Hepatocyte (in vitro differentiated cells): ENCODE data around the gene TMA7B. TPM values are rescaled to one million over a fixed set of nuclear protein-coding genes. Genes with fewer than 3 reads are reported as not detected.
"Not testable (repeated sequence)": the region's sequence is repeated elsewhere in the genome, so short reads cannot be mapped to it uniquely, and the experiment has no call there.

Experiments
- DNase-seq: peaks from one replicate; pipeline ENCODE4 v3.0.0-alpha.2; 2016; ENCODE audit warnings: low spot score
- H2AFZ ChIP-seq: fragments of 200-600 bp; sonication (generic); 2 replicates; pipeline ENCODE4 v1.6.0; 2016; ENCODE audit warnings: antibody characterized with exemption, mild to moderate bottlenecking
- H3K27ac ChIP-seq: fragments of 200-600 bp; sonication (generic); 2 replicates; pipeline ENCODE4 v1.5.1; 2016; ENCODE audit warnings: mild to moderate bottlenecking
- H3K27me3 ChIP-seq: fragments of 200-600 bp; sonication (generic); 2 replicates; pipeline ENCODE4 v1.6.1; 2016
- H3K36me3 ChIP-seq: fragments of 200-600 bp; sonication (generic); replicated peaks from 2 replicates; pipeline ENCODE4 v1.5.1; 2016; ENCODE audit warnings: low read depth; ENCODE audit not compliant: insufficient read depth
- H3K4me1 ChIP-seq: fragments of 200-600 bp; sonication (generic); 2 replicates; pipeline ENCODE4 v1.5.1; 2016; ENCODE audit warnings: mild to moderate bottlenecking, moderate library complexity; ENCODE audit not compliant: insufficient read depth
- H3K4me2 ChIP-seq: fragments of 200-600 bp; sonication (generic); 2 replicates; pipeline ENCODE4 v1.6.0; 2016
- H3K4me3 ChIP-seq: fragments of 200-600 bp; sonication (generic); 2 replicates; pipeline ENCODE4 v1.5.1; 2016; ENCODE audit warnings: mild to moderate bottlenecking
- H3K79me2 ChIP-seq: fragments of 200-600 bp; sonication (generic); 2 replicates; pipeline ENCODE4 v1.6.0; 2017; ENCODE audit warnings: mild to moderate bottlenecking
- H3K9me2 ChIP-seq: fragments of 200-600 bp; sonication (generic); replicated peaks from 2 replicates; pipeline ENCODE4 v1.6.0; 2017; ENCODE audit warnings: mild to moderate bottlenecking; ENCODE audit not compliant: insufficient read depth
- H3K9me3 ChIP-seq: fragments of 200-600 bp; sonication (generic); 2 replicates; pipeline ENCODE4 v1.5.1; 2016; ENCODE audit warnings: low read depth, mild to moderate bottlenecking
- H4K20me1 ChIP-seq: fragments of 200-600 bp; sonication (generic); 2 replicates; pipeline ENCODE4 v1.6.0; 2016; ENCODE audit warnings: mild to moderate bottlenecking; ENCODE audit not compliant: insufficient read depth, poor library complexity, severe bottlenecking
- CTCF ChIP-seq: fragments of 200-600 bp; sonication (generic); IDR thresholded peaks from 2 replicates; pipeline ENCODE4 v1.5.1; 2016; ENCODE audit warnings: antibody characterized with exemption, mild to moderate bottlenecking; ENCODE audit not compliant: poor library complexity
- EZH2 ChIP-seq: fragments of 200-600 bp; sonication (generic); IDR thresholded peaks from 2 replicates; pipeline ENCODE4 v1.6.1; 2016; ENCODE audit warnings: antibody characterized with exemption, mild to moderate bottlenecking, borderline replicate concordance
- EZH2phosphoT487 ChIP-seq: fragments of 200-600 bp; sonication (generic); IDR thresholded peaks from one replicate; pipeline ENCODE4 v1.6.1; 2018; ENCODE audit warnings: antibody characterized with exemption, mild to moderate bottlenecking, low read depth, moderate library complexity; ENCODE audit not compliant: unreplicated experiment, severe bottlenecking
- WGBS: methylation state at CpG from one replicate; pipeline ENCODE4 v1.1.6; 2016; ENCODE audit warnings: low lambda C conversion rate; ENCODE audit errors: missing lambda C conversion rate; 5-methylcytosine and 5-hydroxymethylcytosine counted together
- polyA plus RNA-seq: library from polyadenylated mRNA; unstranded; fragments of >200 nt; fragmentation: Nextera tagmentation; extraction: Ambion mirVana; gene quantifications from 2 replicates; pipeline ENCODE4 v1.2.1, GENCODE V29; 2016
- total RNA-seq: library from RNA; depleted of rRNA; stranded (reverse); fragments of >200 nt; gene quantifications from 2 replicates; pipeline ENCODE4 v1.2.3, GENCODE V29; 2014

The TMA7B gene
- total and polyA plus RNA-seq, 2 experiments from 2014 or later = not detected

GRCh38 chr22:39991159-39991860 is 31.1 kb downstream of the TMA7B start:
- Histone ChIP-seq H3K4me2 (peak overlapping the region; percentile 26), H2AFZ (no peak overlapping the region), H3K27ac (peak overlapping the region; percentile 66)

DNA sequence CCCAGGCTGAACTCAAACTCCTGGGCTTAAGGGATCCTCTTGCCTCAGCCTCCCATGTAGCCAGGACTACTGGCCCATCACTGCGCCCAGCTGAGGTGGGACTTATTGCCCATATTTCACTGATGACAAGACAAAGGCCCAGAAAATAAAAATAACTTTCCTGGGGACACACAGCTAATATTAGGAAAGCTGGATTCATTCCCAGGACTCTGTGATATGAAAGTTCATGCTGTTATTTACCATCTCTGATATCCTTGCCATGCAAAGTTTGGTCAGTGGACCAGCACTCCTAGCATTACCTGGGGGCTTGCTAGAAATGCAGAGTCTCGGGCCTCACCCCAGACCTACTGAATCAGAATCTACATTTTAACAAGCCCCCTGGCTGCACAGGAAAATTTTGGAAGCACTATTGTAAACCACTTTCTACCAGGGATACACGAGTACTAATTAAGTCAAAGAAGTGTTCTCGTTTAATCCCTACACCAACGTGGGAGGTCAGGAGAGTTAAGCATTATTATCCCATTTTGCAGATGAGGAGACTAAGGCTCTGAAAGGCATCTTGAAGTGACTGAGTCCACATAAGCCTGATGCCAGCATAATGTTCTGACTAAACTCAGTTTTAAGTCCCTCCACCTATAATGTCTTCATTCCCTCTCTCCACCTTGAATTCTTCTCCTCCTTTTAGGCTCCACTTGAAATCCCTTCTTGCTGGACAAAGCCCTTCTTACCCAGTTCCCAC is 32.1 kb downstream of the TMA7B start:
- Histone ChIP-seq H4K20me1 (no peaks in the 10 kb centered on the region), H3K4me3 (no peak overlapping the region), H3K27me3 (peaks cover 9% of the 10 kb centered on the region), H3K9me3 (no peaks in the 10 kb centered on the region), H3K9me2 (no peaks in the 10 kb centered on the region), H3K27ac (no peak overlapping the region), H2AFZ (no peak overlapping the region), H3K79me2 (peaks cover 11% of the 10 kb centered on the region), H3K36me3 (no peaks in the 10 kb centered on the region), H3K4me1 (peaks cover 17% of the 10 kb centered on the region), H3K4me2 (no peak overlapping the region)
- 92% methylated on average over 5 of the region's 5 CpGs for whole genome bisulfite sequencing
- TF ChIP-seq EZH2 = no peak
- no peak for TF ChIP-seq EZH2phosphoT487
- TF ChIP-seq CTCF = no peak
- DNase-seq = no peak

More at GRCh38 chr22:39991159-39991860, 31.1 kb downstream of the TMA7B start:
- H3K79me2 ChIP-seq = peaks cover 6% of the 10 kb centered on the region
- H4K20me1 ChIP-seq = no peaks in the 10 kb centered on the region
- H3K4me3 ChIP-seq = no peak overlapping the region
- peaks cover 9% of the 10 kb centered on the region for H3K4me1 ChIP-seq
- H3K36me3 ChIP-seq = no peaks in the 10 kb centered on the region
- DNase-seq = no peak
- peaks cover 9% of the 10 kb centered on the region for H3K27me3 ChIP-seq
- WGBS = 67% methylated on average over 9 of the region's 9 CpGs
- no peaks in the 10 kb centered on the region for H3K9me3 ChIP-seq
- no peak for TF ChIP-seq CTCF
- H3K9me2 ChIP-seq = no peaks in the 10 kb centered on the region

- not testable (repeated sequence) for H3K36me3 ChIP-seq, H3K27me3 ChIP-seq, H3K9me2 ChIP-seq, H3K4me2 ChIP-seq, H3K4me3 ChIP-seq, DNase-seq, H3K9me3 ChIP-seq, H4K20me1 ChIP-seq, H2AFZ ChIP-seq, H3K27ac ChIP-seq
- WGBS = 89% methylated on average over 7 of the region's 7 CpGs
- peaks cover 17% of the 10 kb centered on the region for H3K79me2 ChIP-seq
- peaks cover 23% of the 10 kb centered on the region for H3K4me1 ChIP-seq
Observed at GRCh38 chr22:39992894-39993293, 32.7 kb downstream of the TMA7B start.

- H3K4me3 ChIP-seq = no peak overlapping the region
- peaks cover 17% of the 10 kb centered on the region for H3K79me2 ChIP-seq
- H3K27me3 ChIP-seq = peaks cover 9% of the 10 kb centered on the region
- TF ChIP-seq EZH2 = no peak
- TF ChIP-seq EZH2phosphoT487 = no peak
- TF ChIP-seq CTCF = no peak
- H3K4me1 ChIP-seq = peaks cover 35% of the 10 kb centered on the region
- H3K27ac ChIP-seq = no peak overlapping the region
- H2AFZ ChIP-seq = peak overlapping the region; percentile 24
- H3K9me2 ChIP-seq = no peaks in the 10 kb centered on the region
- H3K36me3 ChIP-seq = no peaks in the 10 kb centered on the region
- no peaks in the 10 kb centered on the region for H4K20me1 ChIP-seq
- peak overlapping the region; percentile 75 for H3K4me2 ChIP-seq
- DNase-seq = no peak
- WGBS = 60% methylated on average over 20 of the region's 20 CpGs
- H3K9me3 ChIP-seq = no peaks in the 10 kb centered on the region
Observed at GRCh38 chr22:39994041-39994565, 33.9 kb downstream of the TMA7B start.
